Measurements from ENCODE around the gene GMCL1. TPM values are rescaled to one million over a fixed set of nuclear protein-coding genes. Genes with fewer than 3 reads are reported as not detected.
A peak's percentile ranks its signal among the peaks of the same experiment; 100 is the strongest.

The GMCL1 gene
- total and polyA plus RNA-seq, 9 of the 15 experiments (the other 6 are each of a cell fraction or from before 2014, with no cell fraction given), result 7.0 to 27.3 (median 15.4) TPM

GRCh38 chr2:69816923-69817542 lies 12.4 kb upstream of the GMCL1 start (continued):
- TF ChIP-seq ZNF395 (CRISPR knock-in tag; IDR thresholded peaks at IDR 0.05) (no peak), ATF1 (CRISPR knock-in tag; IDR thresholded peaks at IDR 0.05) (no peak), ATF1 (tag; IDR thresholded peaks at IDR 0.05) (no peak), NCOR1 (IDR thresholded peaks at IDR 0.05) (peak; percentile 39), FOSL1 (tag; conservative IDR thresholded peaks at IDR 0.05) (peak; percentile 75), SP2 (IDR thresholded peaks at IDR 0.05; ENCODE audit: extremely low read depth, low read depth, low read length, poor library complexity, severe bottlenecking) (no peak), ATF3 (IDR thresholded peaks at IDR 0.05) (peak; percentile 47; the same call in 1 of the 2 replicates), ATF3 (CRISPR knock-in tag; conservative IDR thresholded peaks at IDR 0.05) (no peak), CBX3 (IDR thresholded peaks at IDR 0.05; ENCODE audit: borderline replicate concordance in 1 of 2, low read length in 2 of 2) (no peak), BACH1 (tag; IDR thresholded peaks at IDR 0.05) (peak; percentile 84), FOXK2 (conservative IDR thresholded peaks at IDR 0.05 in 1 of 2, IDR thresholded peaks at IDR 0.05 in 1 of 2; ENCODE audit: low read depth in 2 of 2) (0 out of 4 replicates have a peak, but pooled peaks of 1 of the 2 experiments have one; percentile 35), TAL1 (IDR thresholded peaks at IDR 0.05) (peak; percentile 32; the same call in 1 of the 2 replicates), HINFP (tag; conservative IDR thresholded peaks at IDR 0.05; ENCODE audit: low read depth) (0 out of 2 replicates have a peak, but pooled peaks have one; percentile 14), PCBP1 (IDR thresholded peaks at IDR 0.05; ENCODE audit: low read depth, low read length, poor library complexity, severe bottlenecking) (no peak), CUX1 (CRISPR knock-in tag; IDR thresholded peaks at IDR 0.05) (peak; percentile 5; the same call in 1 of the 2 replicates), CC2D1A (IDR thresholded peaks at IDR 0.05) (0 out of 2 replicates have a peak, but pooled peaks have one; percentile 20), ZNF512 (tag; IDR thresholded peaks at IDR 0.05) (peak; percentile 68)
